ENCODE measurements around the gene STOM.

The STOM gene

GRCh38 chr9:121362813-121363621 lies 7.0 kb downstream of the STOM start (continued):
- no peak for TF ChIP-seq REST (tag by site-specific recombination; IDR thresholded peaks at IDR 0.05)
- no peak for TF ChIP-seq ZNF768 (tag by site-specific recombination; IDR thresholded peaks at IDR 0.05)
- no peak for TF ChIP-seq ZNF571 (tag by site-specific recombination; IDR thresholded peaks at IDR 0.05)
- no peak for TF ChIP-seq ZNF830 (tag by site-specific recombination; IDR thresholded peaks at IDR 0.05; ENCODE audit: low read depth)
- TF ChIP-seq MZF1 (tag by site-specific recombination; IDR thresholded peaks at IDR 0.05; ENCODE audit: borderline replicate concordance), result no peak; the same call in 1 of the 2 replicates
- TF ChIP-seq ZSCAN30 (tag by site-specific recombination; IDR thresholded peaks at IDR 0.05), result no peak
- no peak for TF ChIP-seq ZNF544 (tag by site-specific recombination; IDR thresholded peaks at IDR 0.05)
- no peak for TF ChIP-seq ZNF513 (tag by site-specific recombination; IDR thresholded peaks at IDR 0.05)
- no peak for TF ChIP-seq EGR2 (tag by site-specific recombination; IDR thresholded peaks at IDR 0.05; ENCODE audit: low read depth)
- no peak for TF ChIP-seq ZFP69B (tag by site-specific recombination; IDR thresholded peaks at IDR 0.05)
- TF ChIP-seq ZNF366 (tag by site-specific recombination; conservative IDR thresholded peaks at IDR 0.05), result 0 out of 2 replicates have a peak, but pooled peaks have one; percentile 31
- no peak for TF ChIP-seq ZNF112 (tag by site-specific recombination; IDR thresholded peaks at IDR 0.05)
- 0 out of 2 replicates have a peak, but pooled peaks have one; percentile 16 for TF ChIP-seq BCL6B (tag by site-specific recombination; IDR thresholded peaks at IDR 0.05)
- no peak for TF ChIP-seq ZNF433 (tag by site-specific recombination; IDR thresholded peaks at IDR 0.05; ENCODE audit: low read depth)
- no peak for TF ChIP-seq ZNF670 (tag by site-specific recombination; IDR thresholded peaks at IDR 0.05; ENCODE audit: low read depth)
- TF ChIP-seq TSHZ1 (tag by site-specific recombination; IDR thresholded peaks at IDR 0.05; ENCODE audit: borderline replicate concordance), result no peak
- no peak for TF ChIP-seq MYNN (tag by site-specific recombination; IDR thresholded peaks at IDR 0.05; ENCODE audit: borderline replicate concordance)
- TF ChIP-seq ZNF214 (tag by site-specific recombination; IDR thresholded peaks at IDR 0.05; ENCODE audit: borderline replicate concordance), result no peak
- TF ChIP-seq ZNF701 (tag by site-specific recombination; IDR thresholded peaks at IDR 0.05), result no peak
- no peak for TF ChIP-seq ZNF707 (tag by site-specific recombination; IDR thresholded peaks at IDR 0.05)
- no peak for TF ChIP-seq ZNF585B (tag by site-specific recombination; IDR thresholded peaks at IDR 0.05)
- TF ChIP-seq PRDM10 (tag by site-specific recombination; IDR thresholded peaks at IDR 0.05), result no peak
- no peak for TF ChIP-seq ZNF26 (tag by site-specific recombination; IDR thresholded peaks at IDR 0.05)
- no peak for TF ChIP-seq ZNF621 (tag by site-specific recombination; IDR thresholded peaks at IDR 0.05)
